ENCODE data around the gene SFTPA1.
"Not testable (repeated sequence)": the region's sequence is repeated elsewhere in the genome, so short reads cannot be mapped to it uniquely, and the experiment has no call there.

GRCh38 chr10:79570624-79571023, 40.1 kb upstream of the SFTPA1 start:
- not testable (repeated sequence) for TF ChIP-seq CTCF (conservative IDR thresholded peaks at IDR 0.05; ENCODE audit: low read length); EZH2phosphoT487 (IDR thresholded peaks at IDR 0.05; ENCODE audit: borderline replicate concordance, low read depth, low read length)
